Measurements from ENCODE around the gene NPTN. TPM values are rescaled to one million over a fixed set of nuclear protein-coding genes. Genes with fewer than 3 reads are reported as not detected.

NPTN gene
- total RNA-seq, 3 donors from 2014 or later (not counting 1 experiment from before 2014, with no cell fraction given), result 37.9 to 46.9 (median 46.4) TPM

GRCh38 chr15:73573572-73573971, 59.6 kb downstream of the NPTN start:
- H3K36me3 ChIP-seq (ENCODE audit: control insufficient read depth, insufficient read depth, low read length), result peaks cover 55% of the 10 kb centered on the region
- no peaks in the 10 kb centered on the region for H3K9me3 ChIP-seq (ENCODE audit: control insufficient read depth, insufficient read depth, low read length)
- ATAC-seq (no peak), DNase-seq (no peak)
- 93% methylated on average over 9 of the region's 9 CpGs for WGBS (ENCODE audit: insufficient coverage)
- no peak overlapping the region for H3K4me3 Mint-ChIP-seq
- no peak overlapping the region for H3K4me3 ChIP-seq (ENCODE audit: low read length)
- no peak overlapping the region for H3K27ac Mint-ChIP-seq
- no peaks in the 10 kb centered on the region for H3K4me1 ChIP-seq (ENCODE audit: control insufficient read depth, insufficient read depth, low read length)
- no peaks in the 10 kb centered on the region for H3K36me3 Mint-ChIP-seq
- no peak overlapping the region for H3K27ac ChIP-seq (ENCODE audit: low read length)
- intact Hi-C loops (cut with micrococcal nuclease), result no loop called here
- H3K27me3 Mint-ChIP-seq (ENCODE audit: low read depth in 2 of 2), result no peaks in the 10 kb centered on the region
- no peaks in the 10 kb centered on the region for H3K9me3 Mint-ChIP-seq
- H3K4me1 Mint-ChIP-seq, result peaks cover 0 to 15% of the 10 kb centered on the region in 2 donors
- TF ChIP-seq CTCF (IDR thresholded peaks at IDR 0.05), result no peak
- no peaks in the 10 kb centered on the region for H3K27me3 ChIP-seq (ENCODE audit: control insufficient read depth, insufficient read depth, low read length)

GRCh38 chr15:73573037-73573436, 60.2 kb downstream of the NPTN start:
- Histone ChIP-seq H3K4me1 (ENCODE audit: control insufficient read depth, insufficient read depth, low read length) (no peaks in the 10 kb centered on the region), H3K9me3 (ENCODE audit: control insufficient read depth, insufficient read depth, low read length) (no peaks in the 10 kb centered on the region), H3K4me3 (ENCODE audit: low read length) (no peak overlapping the region), H3K27ac (ENCODE audit: low read length) (no peak overlapping the region), H3K27me3 (ENCODE audit: control insufficient read depth, insufficient read depth, low read length) (no peaks in the 10 kb centered on the region), H3K36me3 (ENCODE audit: control insufficient read depth, insufficient read depth, low read length) (peaks cover 60% of the 10 kb centered on the region)
- H3K4me3 Mint-ChIP-seq, result no peak overlapping the region
- no peak for ATAC-seq
- no peaks in the 10 kb centered on the region for H3K27me3 Mint-ChIP-seq (ENCODE audit: low read depth in 2 of 2)
- no peaks in the 10 kb centered on the region for H3K36me3 Mint-ChIP-seq
- intact Hi-C loops (cut with micrococcal nuclease), result no loop called here
- H3K27ac Mint-ChIP-seq, result no peak overlapping the region
- no peak for DNase-seq
- H3K9me3 Mint-ChIP-seq, result no peaks in the 10 kb centered on the region
- WGBS (ENCODE audit: insufficient coverage), result 100% methylated on average over 1 of the region's 1 CpG
- no peak for TF ChIP-seq CTCF (IDR thresholded peaks at IDR 0.05)
- H3K4me1 Mint-ChIP-seq, result peaks cover 0 to 11% of the 10 kb centered on the region in 2 donors

- Mint-ChIP-seq H3K4me1 (peaks cover 0 to 10% of the 10 kb centered on the region in 2 donors), H3K27me3 (ENCODE audit: low read depth in 2 of 2) (no peaks in the 10 kb centered on the region), H3K4me3 (no peak overlapping the region), H3K36me3 (peaks cover 6% of the 10 kb centered on the region), H3K9me3 (no peaks in the 10 kb centered on the region), H3K27ac (no peak overlapping the region)
- Histone ChIP-seq H3K9me3 (ENCODE audit: control insufficient read depth, insufficient read depth, low read length) (no peaks in the 10 kb centered on the region), H3K27ac (ENCODE audit: low read length) (no peak overlapping the region), H3K27me3 (ENCODE audit: control insufficient read depth, insufficient read depth, low read length) (no peaks in the 10 kb centered on the region), H3K4me3 (ENCODE audit: low read length) (no peak overlapping the region), H3K4me1 (ENCODE audit: control insufficient read depth, insufficient read depth, low read length) (no peaks in the 10 kb centered on the region), H3K36me3 (ENCODE audit: control insufficient read depth, insufficient read depth, low read length) (peaks cover 66% of the 10 kb centered on the region)
- no peak for TF ChIP-seq CTCF (IDR thresholded peaks at IDR 0.05)
- intact Hi-C loops (cut with micrococcal nuclease), result no loop called here
- DNase-seq (no peak), ATAC-seq (no peak)
- 82% methylated on average over 5 of the region's 5 CpGs for WGBS (ENCODE audit: insufficient coverage)
Observed at GRCh38 chr15:73572296-73572695, 60.9 kb downstream of the NPTN start.

- H3K4me3 ChIP-seq (ENCODE audit: low read length), result no peak overlapping the region
- H3K4me3 Mint-ChIP-seq, result no peak overlapping the region
- H3K27ac Mint-ChIP-seq, result no peak overlapping the region
- peaks cover 9% of the 10 kb centered on the region for H3K36me3 Mint-ChIP-seq
- H3K4me1 Mint-ChIP-seq, result peaks cover 0 to 11% of the 10 kb centered on the region in 2 donors
- peaks cover 72% of the 10 kb centered on the region for H3K36me3 ChIP-seq (ENCODE audit: control insufficient read depth, insufficient read depth, low read length)
- TF ChIP-seq CTCF (IDR thresholded peaks at IDR 0.05), result no peak
- no peaks in the 10 kb centered on the region for H3K27me3 ChIP-seq (ENCODE audit: control insufficient read depth, insufficient read depth, low read length)
- no peak for DNase-seq
- no peaks in the 10 kb centered on the region for H3K9me3 Mint-ChIP-seq
- 88% methylated on average over 4 of the region's 5 CpGs for WGBS (ENCODE audit: insufficient coverage)
- H3K9me3 ChIP-seq (ENCODE audit: control insufficient read depth, insufficient read depth, low read length), result no peaks in the 10 kb centered on the region
- no peak for ATAC-seq
- no peak overlapping the region for H3K27ac ChIP-seq (ENCODE audit: low read length)
- H3K4me1 ChIP-seq (ENCODE audit: control insufficient read depth, insufficient read depth, low read length), result no peaks in the 10 kb centered on the region
- intact Hi-C loops (cut with micrococcal nuclease), result no loop called here
- H3K27me3 Mint-ChIP-seq (ENCODE audit: low read depth in 2 of 2), result no peaks in the 10 kb centered on the region
Observed at GRCh38 chr15:73571346-73571745, 61.8 kb downstream of the NPTN start.
